A172 (cell line): Measurements from ENCODE around the gene CDHR3. TPM values are rescaled to one million over a fixed set of nuclear protein-coding genes. Genes with fewer than 3 reads are reported as not detected.

Experiments used
- total RNA-seq: library from RNA; depleted of rRNA; stranded (reverse); fragments of >200 nt; shearing (Covaris generic); gene quantifications from 2 replicates; pipeline ENCODE4 v1.2.3, GENCODE V29; 2014; rRNA removed

Gene CDHR3
- total RNA-seq, 1 experiment from 2014 or later, result 0.10 TPM

Other genes starting within 250 kb of the CDHR3 start
- 1.6 and 10.2 TPM in 2 replicates for gene ATXN7L1, start 86.7 kb upstream of the CDHR3 start, total RNA-seq
- 73.0 and 81.7 TPM in 2 replicates for gene SYPL1, start 149.0 kb downstream of the CDHR3 start, total RNA-seq